Activated CD4-positive, alpha-beta T cell treated with anti-CD3 and anti-CD28 coated beads for 48 hours (primary cell): ENCODE results near the gene CARD10.

ENCODE experiments used
- DNase-seq: peaks from one replicate; pipeline ENCODE4 v3.0.0-alpha.2; 2020

Gene CARD10

DNA sequence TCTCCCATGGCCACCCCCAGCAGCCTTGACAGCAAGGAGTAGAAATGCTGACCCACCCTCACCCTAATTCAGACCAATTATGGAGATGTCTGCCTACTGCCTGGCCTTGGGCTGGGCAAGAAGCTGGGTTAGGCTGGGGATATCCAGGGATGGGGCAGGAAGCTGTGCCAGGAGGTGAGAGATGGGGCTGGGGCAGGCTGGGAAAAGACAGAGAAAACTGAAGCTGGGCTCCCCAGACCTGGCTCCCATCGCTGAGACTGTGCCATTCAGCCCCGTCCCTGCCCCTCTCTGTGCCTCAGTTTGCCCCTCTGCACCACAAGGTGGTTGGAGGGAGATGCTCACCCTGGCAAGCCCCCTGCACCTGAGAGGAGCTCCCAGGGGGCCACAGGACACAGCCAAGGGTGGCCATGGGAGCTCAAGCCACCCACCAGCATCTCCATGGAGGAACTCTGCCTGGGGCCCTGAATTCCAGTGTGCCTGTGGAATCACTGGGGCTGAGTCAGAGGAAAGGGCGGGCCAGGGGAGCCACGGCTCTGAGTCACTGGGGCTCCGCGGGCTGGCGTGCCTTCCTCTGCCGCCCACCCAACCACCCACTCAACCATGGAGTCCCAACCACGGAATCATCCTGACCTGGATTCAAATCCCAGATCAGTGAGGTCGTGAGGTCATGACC is 6.0 kb upstream of the CARD10 start:
- DNase-seq, result peak; percentile 25

DNA sequence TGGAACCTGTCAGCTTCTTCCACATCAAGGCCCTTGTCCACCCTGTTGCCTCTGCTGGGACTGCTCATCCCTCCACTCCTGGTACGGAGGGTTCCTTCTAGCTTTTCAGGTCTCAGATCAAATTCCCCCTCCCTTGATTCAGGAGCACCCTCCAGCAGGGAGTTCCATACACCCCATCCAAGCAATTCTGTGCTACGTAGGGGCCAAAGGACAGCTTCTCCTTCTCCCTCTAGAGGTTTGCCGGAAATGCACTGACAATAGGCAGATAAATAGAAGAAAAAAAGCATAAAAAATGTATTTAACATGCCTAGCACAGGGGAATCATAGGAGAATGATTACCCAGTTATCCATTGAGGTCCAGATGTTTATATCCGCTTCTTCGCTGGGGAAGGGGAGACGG is 3.3 kb upstream of the CARD10 start:
- no peak for DNase-seq

DNA sequence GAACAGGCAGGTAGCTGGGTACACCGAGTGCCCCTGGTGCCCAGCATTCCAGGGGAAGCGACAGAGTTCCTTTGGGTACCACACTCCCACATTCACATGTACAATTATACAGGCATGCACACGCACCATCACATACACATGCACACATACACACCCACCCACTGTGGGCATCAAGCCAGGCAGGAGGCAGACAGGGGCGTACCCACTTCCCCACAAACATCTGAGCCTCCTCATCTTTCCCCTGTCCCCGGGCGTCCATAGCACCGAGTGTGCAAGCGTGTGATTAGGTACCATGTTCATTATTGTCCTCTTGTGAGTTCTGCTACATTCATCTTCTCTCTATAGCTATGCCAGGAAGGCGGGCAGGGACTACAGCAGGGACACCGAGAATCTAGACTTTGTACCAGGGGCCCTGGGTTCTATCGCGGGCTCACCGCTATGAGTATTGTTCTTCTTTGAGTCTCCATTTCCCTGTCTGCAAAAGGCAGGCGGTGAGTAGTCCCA is 2.1 kb upstream of the CARD10 start:
- DNase-seq, result no peak

DNA sequence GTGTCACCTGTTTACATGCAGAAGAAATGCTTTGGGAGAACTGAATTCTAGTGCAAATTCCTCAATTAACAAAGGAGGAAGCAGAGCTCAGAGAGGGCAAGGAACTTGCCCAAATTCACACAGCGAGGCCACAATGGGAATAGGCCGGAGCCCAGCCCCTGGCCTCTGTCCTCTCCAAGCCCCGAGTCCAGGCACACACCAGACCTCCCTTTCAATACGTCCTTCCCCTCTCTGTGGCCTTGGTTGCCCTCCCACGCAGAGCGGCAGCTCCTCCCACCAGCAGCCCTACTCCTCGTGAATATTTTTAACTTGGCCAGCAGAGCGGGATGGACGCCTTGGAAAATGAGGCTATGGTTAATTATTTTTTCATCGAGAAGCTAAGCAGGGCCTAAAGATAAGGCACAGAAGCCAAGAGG is 1.6 kb upstream of the CARD10 start:
- no peak for DNase-seq

DNA sequence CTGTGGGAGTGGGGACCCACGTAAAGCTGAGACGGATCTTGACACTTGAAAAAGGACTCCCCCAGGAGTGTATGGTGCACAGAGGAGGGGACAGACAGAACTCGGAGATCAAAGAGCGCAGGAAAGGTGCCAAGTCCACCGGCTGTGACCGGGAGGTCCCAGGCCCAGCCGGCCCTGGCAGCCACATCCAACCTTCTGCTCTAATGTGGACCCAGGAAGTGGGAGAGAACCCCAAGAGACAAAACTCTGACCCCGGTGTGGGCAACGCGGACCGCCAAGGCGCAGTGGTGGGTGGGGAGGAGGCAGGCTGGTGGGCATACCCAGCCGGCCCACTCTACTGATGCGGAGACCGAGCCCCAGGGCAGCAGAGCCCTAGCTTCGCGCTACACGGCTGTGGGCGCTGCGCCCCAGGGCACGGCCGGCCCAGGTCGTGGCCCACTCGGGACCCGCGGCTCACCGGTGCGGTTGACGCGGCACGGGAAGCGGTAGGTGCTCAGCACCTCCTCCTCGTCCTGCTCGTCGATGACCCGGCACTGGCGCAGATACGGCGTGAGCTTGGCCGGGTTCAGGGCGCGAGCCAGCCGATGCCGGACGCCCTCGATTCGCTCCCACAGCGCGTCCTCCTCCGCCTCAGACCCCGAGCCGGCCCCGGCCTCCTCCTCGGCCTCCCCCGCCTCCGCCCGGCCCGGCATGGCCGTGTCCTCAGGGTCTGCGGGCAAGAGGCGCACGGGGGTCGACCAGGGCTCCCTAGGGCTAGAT is 527 bp downstream of the CARD10 start:
- no peak for DNase-seq

DNA sequence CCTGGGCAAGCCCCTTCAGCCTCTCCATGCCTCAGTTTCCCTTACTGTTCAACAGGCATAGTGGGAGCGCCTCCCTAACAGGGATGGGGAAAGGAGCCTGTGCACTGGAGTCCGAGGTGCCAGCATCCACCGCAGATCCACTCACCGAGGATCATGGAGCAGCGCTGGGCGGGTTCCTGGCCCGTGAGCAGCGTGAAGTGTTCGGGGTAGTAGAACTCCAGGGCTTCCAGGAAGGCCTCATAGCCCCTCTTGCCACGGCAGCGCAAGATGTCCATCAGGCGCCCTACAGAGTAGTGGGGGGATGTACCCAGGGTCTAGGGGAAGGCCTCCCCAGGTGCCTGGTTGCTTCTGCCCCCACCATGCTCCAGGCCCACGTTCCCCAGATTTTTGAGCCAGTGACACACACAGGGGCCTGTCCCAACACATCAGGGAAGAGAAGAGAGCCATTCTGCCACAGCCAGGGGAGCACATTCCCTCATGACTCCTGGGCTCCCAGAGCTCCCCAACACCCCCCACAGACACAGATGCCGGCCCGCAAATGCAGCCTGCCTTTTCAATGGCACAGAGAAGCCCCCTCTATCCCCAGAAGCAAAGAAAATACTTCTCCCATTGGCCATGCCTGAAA is 1.3 kb downstream of the CARD10 start:
- no peak for DNase-seq

DNA sequence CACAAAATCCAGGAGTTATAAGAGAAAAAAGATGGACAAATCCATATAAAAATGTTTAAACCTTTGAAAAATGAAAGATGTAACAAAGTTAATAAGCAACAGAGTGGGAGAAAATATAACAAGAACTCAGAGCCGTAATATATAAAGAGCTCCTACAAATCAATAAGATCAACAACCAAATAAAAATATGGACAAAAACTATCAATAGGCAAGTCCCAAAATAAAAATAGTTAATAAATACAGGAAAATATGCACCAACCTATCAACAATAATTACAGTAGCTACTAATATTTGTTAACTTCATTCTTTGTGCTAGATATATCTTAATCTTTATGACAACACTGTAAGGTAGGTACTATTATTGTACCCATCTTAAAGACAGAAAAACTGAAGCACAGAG is 2.8 kb downstream of the CARD10 start:
- DNase-seq, result no peak

DNA sequence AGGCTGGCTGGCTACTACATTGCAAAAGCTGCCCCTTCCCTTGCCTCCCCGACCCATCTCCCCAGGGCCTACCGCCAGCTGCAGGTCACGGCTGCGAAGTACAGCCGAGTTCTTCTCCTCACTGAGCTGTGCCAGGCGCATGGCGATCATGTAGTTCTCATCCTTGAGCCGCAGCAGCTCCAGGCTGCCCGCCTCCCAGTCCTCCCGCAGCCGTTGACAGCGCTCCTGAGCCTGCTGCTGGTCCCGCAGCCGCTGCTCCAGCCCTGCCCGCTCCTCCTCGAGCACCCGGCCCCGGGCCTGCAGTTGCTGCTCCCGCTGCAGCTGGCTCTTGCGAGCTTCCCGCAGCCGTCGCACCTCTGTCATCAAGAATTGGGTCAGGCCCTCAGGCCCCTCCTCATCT is 3.3 kb downstream of the CARD10 start:
- DNase-seq, result no peak

DNA sequence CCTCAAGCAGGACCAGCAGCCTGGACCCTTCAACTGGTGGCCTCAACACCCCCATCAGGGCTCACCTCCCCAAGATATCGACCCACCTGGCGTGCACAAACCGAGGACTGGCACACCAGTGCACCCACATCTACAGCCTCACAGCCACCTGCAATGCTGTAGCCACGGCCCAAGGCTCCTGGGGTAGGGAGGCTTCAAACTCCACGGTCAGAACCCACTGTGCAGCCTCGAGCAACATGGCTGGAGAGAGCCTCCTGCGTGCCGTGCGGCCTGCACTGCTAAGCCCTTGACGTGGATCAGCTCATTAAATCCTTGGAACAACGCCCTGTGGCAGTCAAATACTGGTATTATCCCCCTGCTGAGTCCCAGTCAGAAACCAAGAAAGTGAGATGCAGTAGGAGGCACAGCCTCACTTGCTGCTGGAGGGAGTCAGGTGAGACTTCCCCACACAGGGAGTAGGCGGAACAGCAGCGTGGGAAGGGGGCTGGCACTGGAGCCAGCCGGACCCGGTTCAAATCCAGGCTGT is 4.6 kb downstream of the CARD10 start:
- DNase-seq, result no peak

DNA sequence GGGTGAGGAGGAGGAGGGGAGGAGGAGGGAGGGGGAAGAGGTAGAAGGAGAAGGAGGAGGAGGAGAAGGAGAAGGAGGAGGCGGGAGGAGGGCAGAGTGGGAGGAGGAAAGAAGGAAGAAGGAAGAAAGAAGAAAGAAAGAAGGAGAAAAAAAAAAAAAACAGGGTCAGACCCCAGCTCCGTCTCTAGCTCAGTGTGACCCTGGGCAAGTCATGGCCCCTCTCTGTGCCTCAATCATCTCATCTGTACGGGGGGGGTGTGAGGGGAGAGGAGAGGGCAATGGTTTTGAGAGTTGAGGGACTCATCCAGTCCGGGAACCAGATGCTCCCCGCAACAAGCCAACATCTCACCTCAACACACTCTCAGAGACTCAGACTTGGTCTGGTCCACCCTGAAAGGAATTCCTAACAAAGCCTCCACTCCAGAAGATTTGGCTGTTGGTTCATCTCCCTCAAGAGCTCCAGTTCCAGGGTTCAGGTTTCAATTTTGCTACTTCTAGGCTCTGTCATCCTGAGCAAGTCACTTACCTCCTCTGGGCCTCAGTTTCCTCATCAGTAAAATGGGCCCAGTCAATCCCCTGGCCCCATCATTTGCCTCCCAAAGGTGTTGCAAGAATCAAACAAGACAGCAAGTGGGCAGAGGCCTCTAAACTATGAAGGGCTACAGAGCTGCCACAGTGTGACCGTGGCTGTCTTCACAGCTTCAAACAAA is 7.7 kb downstream of the CARD10 start:
- DNase-seq, result no peak

DNA sequence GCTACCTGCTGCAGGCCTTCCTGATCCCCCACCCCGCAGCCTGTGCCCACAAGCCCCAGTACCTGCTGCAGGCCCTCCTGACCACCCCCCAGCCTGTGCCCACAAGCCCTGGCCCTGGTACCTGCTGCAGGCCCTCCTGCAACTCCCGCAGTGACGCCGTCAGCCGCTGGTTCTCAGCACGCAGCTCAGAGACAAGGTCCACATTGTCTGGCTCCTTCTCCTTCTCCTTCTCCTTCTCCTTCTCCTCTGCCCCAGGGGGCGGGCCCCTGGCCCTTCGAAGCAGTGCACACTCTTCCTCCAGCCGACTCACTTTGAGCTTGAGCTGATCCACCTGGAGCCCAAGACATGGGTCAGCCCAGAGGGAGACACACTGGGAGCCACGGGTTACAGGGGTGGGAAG is 9.1 kb downstream of the CARD10 start:
- DNase-seq, result no peak

DNA sequence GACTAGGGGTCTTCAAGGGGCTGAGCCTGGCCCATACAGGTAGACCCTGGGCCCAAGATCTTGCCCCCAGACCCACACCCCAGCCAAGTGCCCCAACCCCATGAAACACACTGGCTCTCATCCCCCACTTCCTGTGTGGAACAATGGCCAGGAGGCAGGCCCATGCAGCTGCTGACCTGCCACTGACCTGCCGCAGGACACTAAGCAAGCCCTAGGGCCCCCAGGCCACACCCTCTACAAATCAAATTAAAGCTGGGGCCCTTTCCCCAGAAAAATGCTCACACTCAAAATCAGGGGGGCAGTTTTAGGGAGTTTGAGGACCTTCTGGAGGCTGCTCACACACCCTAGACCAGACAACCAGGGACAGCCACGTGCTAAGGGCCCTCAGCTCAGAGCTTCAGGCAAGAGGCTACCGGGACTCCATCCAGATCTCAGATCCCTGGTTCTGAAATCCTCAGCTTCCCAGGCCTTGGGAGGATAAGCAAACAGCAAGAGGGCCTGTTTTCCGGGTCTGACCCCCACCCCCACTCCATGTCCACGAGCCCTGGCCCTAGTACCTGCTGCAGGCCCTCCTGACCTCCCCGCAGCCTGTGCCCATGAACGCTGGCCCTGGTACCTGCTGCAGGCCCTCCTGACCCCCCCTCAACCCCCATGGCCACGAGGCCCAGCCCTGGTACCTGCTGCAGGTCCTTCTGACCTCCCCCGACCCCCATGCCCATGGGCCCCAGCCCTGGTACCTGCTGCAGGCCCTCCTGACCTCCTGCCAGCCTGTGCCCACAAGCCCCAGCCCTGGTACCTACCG is 10.0 kb downstream of the CARD10 start:
- DNase-seq, result no peak

DNA sequence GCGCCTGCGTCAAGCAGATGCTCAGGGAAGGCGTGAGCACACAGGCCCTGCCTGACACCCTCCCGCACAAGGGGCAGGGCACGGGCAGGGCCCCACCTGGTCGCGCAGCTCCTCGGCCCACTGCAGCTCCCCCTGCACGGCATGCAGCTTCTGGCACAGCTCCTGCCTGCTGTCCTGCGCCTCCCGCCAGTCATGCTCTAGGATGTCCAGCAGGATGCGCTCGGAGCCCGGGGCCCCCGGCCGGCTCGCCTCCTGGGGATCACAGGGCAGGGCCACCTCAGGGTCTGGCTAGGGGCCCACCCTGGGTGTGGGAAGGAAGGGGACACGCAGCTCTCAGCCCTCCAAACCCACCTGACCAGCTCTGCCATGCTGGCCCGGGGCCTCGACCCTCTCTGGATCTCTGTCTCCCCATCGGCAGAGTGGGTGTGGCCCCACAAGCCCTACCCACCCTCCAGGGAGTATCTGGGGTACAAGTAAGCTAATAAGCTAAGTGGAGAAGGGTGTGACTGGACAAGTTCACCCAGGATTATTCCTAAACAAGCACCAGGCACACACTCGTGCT is 10.7 kb downstream of the CARD10 start:
- no peak for DNase-seq

DNA sequence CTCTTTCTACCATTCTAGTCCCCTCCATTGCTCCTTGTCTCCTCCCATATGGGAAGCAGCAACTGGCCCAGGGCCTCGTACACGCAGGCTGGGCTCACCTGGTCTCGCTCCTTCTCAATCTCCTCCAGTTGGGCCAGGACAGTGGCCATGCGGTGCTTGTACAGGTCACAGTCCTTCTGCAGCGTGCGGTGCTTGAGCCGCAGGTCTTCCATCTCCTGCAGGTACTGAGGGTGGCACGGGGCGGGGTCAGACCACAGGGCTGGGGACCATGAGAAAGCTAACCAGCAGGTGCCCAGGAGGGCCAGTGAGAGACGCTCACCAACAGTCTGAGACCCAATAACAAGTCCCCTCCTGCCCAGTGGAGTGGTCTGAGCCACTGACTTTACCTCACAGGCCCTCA is 11.5 kb downstream of the CARD10 start:
- DNase-seq, result no peak

DNA sequence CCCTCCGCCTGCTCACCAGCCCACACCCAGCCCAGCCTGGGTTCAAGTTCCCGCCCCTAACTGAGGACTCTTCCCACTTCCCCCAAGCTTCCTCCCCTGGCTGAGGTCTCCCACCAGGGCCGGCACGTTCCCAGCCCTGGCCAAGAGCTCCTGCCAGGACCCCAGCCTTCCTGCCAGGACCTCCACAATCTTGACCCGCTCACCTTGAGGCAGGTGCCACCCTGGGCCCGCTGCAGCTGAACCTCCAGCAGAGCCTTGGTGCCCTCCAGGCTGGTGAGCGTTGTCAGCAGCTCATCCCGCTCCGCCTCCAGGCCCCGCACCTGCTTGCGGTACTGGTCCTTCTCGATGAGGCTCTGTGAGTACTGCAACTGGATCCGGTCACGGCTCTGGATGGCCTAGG is 13.2 kb downstream of the CARD10 start:
- no peak for DNase-seq

DNA sequence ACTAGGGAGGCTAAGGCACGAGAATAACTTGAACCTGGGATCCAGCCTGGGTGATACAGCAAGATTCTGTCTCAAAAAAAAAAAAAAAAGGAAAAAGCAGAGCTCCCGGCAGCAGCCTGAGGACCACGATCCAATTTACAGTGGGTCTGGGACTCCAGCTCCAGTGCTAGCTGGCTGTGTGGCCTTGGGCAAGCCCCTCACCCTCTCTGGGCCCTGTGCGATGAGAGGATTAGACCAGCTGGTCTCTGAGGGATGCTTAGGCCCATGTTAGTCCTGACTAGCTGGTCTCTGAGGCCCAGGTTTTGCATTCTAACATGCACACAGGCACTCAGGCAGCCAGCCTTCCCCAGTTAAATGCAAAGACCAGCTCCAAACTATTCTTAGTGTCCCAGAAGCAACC is 13.7 kb downstream of the CARD10 start:
- no peak for DNase-seq

DNA sequence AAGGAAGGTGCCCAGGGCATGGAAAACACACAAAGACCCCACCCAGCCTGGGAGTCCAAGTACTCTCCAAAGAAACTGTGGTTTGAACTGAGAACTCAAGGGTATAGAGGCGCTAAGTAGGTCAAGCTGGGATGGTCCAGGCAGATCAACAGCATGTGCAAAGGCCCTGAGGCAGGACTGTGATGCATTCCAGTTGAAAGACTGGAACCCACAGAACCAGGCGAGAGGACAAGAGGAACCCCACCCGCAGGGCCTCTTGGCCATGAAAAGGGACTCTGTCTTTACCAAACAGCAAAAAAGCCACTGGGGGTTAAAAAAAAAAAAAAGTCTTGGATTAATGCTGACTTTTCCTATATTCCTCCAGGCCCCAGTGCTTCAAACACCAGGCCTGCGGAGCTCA is 14.3 kb downstream of the CARD10 start:
- no peak for DNase-seq

DNA sequence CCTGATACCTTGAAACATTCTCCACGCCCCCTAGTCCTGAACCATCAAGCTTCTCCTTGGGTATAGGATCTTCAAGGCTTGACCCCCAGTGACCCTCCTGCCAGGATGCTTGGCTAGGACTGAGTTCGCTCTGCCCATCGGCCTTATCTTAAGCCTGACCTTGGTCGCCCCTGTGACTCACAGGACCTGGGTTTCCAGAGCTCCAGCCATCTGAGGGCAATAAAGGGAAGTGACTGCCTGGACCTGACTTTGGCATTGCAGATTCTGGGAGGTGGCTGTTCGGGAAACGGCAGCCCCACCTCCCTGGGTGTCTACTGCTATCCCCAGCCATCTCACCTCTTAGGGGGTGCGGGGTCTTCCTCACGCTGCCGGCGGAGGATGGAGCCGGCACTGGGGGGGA is 15.4 kb downstream of the CARD10 start:
- no peak for DNase-seq

DNA sequence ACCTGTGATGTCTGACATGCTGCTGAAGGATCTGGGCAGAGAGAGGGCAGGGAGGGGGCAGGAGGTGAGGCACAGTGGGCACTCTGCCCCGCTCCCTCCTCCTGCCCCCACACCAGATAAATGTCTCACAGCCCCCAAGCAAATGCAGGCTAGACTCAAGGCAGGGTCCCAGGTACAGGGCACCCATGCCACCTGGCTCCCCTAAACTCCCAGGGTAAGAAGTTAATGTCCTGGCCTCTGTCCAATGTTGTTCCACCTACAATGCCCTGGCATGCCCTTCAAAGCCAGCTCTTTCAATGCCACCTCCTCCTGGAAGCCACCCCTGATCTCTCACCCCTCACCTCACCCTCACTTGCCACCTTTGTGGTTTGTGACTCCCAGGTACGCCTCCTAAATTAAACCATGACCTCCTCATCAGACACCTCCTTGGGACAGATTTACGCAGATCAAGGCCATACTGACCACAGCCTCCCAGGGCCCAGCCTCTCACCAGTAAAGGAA is 16.0 kb downstream of the CARD10 start:
- no peak for DNase-seq

DNA sequence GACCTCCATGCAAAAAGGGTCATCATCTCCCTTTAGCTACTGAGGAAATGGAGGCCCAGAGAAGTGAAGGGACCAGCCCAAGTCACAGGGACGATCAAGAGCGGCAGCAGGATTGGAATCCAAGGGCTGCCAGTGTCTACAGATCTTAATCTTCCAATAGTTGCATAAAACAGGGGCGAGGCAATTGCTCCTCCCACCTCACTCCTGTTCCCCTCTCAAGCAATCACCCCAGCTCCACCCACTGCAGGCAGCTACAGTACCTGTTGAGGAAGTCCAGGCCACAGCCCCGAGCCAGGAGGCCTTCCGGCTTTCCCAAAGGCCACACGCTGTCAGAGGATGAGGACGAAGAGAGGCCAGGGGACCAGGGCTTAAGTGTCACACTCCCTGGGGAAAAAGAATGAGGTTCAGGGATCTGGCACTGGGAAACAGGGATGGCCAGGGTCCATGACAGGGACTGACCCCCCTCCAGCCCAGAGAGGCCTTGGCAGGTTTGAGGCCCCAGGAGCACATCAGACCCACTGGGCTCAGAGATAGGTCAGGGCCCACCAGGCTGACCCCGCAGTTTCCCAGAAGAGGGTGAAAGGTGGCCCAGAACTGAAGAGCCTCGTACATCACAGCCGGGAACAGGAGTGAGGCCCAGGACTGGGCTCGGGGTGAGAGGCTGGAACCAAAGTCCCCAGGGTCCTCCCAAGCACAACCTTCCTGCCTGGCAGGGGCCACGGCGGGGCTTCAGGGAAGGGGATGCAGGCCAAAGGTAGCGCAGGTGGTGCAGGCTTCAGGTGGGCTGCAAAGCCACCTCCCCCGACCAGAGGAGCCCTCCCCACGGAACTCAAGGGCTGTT is 16.7 kb downstream of the CARD10 start:
- no peak for DNase-seq
